GM10847 (cell line): ENCODE data around the gene LRSAM1.

Experiments used
- POLR2A ChIP-seq: IDR thresholded peaks from 2 replicates; pipeline ENCODE4 v1.6.1; 2011; ENCODE audit not compliant: insufficient read length; ENCODE audit errors: extremely low read depth

The LRSAM1 gene

GRCh38 chr9:127473501-127473900, 22.2 kb downstream of the LRSAM1 start:
- no peak for TF ChIP-seq POLR2A

GRCh38 chr9:127473932-127474331, 22.6 kb downstream of the LRSAM1 start:
- TF ChIP-seq POLR2A: no peak

- no peak for TF ChIP-seq POLR2A
Observed at GRCh38 chr9:127474592-127474991, 23.3 kb downstream of the LRSAM1 start.

GRCh38 chr9:127479507-127480081, 28.3 kb downstream of the LRSAM1 start:
- no peak for TF ChIP-seq POLR2A

GRCh38 chr9:127482662-127483061, 31.4 kb downstream of the LRSAM1 start:
- no peak for TF ChIP-seq POLR2A

- TF ChIP-seq POLR2A: no peak
Observed at GRCh38 chr9:127485995-127486394, 34.7 kb downstream of the LRSAM1 start.

- no peak for TF ChIP-seq POLR2A
Observed at GRCh38 chr9:127488946-127489345, 37.6 kb downstream of the LRSAM1 start.

- TF ChIP-seq POLR2A: no peak
Observed at GRCh38 chr9:127489471-127490115, 38.3 kb downstream of the LRSAM1 start.

GRCh38 chr9:127490535-127491230, 39.4 kb downstream of the LRSAM1 start:
- TF ChIP-seq POLR2A: no peak

GRCh38 chr9:127491516-127491915, 40.2 kb downstream of the LRSAM1 start:
- no peak for TF ChIP-seq POLR2A

GRCh38 chr9:127492616-127493015, 41.3 kb downstream of the LRSAM1 start:
- no peak for TF ChIP-seq POLR2A

GRCh38 chr9:127493592-127494303, 42.4 kb downstream of the LRSAM1 start:
- no peak for TF ChIP-seq POLR2A

- no peak for TF ChIP-seq POLR2A
Observed at GRCh38 chr9:127494304-127494702, 43.0 kb downstream of the LRSAM1 start.

- no peak for TF ChIP-seq POLR2A
Observed at GRCh38 chr9:127495884-127496555, 44.7 kb downstream of the LRSAM1 start.

- no peak for TF ChIP-seq POLR2A
Observed at GRCh38 chr9:127496974-127497373, 45.7 kb downstream of the LRSAM1 start.
